C4-2B (cell line): Measurements from ENCODE around the gene TMTC2.

Experiments used
- H3K27ac ChIP-seq: fragments of 450-650 bp; 2 replicates; pipeline ENCODE4 v1.5.1; 2017
- ZFX ChIP-seq: fragments of 450-650 bp; IDR thresholded peaks from 2 replicates; pipeline ENCODE4 v1.6.1; 2017
- TF ChIP-seq, protein P1 (sequence below): fragments of 450-650 bp; conservative IDR thresholded peaks from 2 replicates; pipeline ENCODE4 v1.5.1; 2017; ENCODE audit warnings: mild to moderate bottlenecking

TMTC2 gene

DNA sequence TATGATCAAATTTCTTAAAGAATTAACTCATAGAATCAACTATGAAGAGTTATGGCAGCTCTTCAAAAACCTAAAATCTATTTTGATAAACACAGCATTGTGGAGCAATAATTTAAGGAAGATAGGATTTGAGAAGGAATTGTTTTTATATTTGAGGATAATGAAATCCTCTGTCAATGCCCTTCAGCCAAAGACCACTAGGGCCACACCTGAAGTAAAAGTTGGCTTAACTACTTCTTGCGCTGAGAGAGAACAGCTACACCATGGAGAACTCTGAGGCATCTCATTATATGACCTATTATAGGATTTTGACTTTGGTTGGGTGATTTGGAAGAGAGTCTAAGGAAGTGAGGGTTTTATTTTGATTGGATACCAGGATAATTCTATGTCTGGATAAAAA is 237.2 kb downstream of the TMTC2 start:
- TF ChIP-seq ZFX: no peak
- TF ChIP-seq, protein P1, sequence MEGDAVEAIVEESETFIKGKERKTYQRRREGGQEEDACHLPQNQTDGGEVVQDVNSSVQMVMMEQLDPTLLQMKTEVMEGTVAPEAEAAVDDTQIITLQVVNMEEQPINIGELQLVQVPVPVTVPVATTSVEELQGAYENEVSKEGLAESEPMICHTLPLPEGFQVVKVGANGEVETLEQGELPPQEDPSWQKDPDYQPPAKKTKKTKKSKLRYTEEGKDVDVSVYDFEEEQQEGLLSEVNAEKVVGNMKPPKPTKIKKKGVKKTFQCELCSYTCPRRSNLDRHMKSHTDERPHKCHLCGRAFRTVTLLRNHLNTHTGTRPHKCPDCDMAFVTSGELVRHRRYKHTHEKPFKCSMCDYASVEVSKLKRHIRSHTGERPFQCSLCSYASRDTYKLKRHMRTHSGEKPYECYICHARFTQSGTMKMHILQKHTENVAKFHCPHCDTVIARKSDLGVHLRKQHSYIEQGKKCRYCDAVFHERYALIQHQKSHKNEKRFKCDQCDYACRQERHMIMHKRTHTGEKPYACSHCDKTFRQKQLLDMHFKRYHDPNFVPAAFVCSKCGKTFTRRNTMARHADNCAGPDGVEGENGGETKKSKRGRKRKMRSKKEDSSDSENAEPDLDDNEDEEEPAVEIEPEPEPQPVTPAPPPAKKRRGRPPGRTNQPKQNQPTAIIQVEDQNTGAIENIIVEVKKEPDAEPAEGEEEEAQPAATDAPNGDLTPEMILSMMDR: no peak
- H3K27ac ChIP-seq: no peak overlapping the region

DNA sequence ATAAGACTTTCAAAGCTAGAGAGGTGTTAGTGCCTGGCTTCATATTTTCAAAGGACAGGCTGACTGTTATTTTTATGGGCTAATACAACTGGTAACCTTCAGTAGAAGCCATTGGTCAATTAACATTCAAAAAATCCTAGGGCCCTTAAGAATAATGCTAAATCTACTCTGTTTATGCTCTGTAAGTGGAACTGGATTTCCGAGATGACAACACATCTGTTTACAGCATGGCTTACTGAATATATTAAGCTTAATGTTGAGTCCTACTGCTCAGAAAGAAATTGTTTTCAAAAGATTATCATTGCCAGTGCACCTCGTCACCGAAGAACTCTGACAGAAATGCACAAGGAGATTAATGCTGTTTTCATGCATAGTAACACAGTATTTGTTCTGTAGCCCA is 239.9 kb downstream of the TMTC2 start:
- TF ChIP-seq, protein P1: no peak
- TF ChIP-seq ZFX: no peak

GRCh38 chr12:82930301-82930700 is 243.6 kb downstream of the TMTC2 start:
- H3K27ac ChIP-seq: peak overlapping the region; percentile 78
- no peak for TF ChIP-seq ZFX
- TF ChIP-seq, protein P1: no peak

More for the DNA sequence above, 239.9 kb downstream of the TMTC2 start:
- H3K27ac ChIP-seq: no peak overlapping the region

- peak overlapping the region; percentile 83; the same call in 1 of the 2 replicates for H3K27ac ChIP-seq
- TF ChIP-seq ZFX: no peak
- TF ChIP-seq, protein P1: no peak
These were observed 244.8 kb downstream of the TMTC2 start for GRCh38 chr12:82931349-82932116.

DNA sequence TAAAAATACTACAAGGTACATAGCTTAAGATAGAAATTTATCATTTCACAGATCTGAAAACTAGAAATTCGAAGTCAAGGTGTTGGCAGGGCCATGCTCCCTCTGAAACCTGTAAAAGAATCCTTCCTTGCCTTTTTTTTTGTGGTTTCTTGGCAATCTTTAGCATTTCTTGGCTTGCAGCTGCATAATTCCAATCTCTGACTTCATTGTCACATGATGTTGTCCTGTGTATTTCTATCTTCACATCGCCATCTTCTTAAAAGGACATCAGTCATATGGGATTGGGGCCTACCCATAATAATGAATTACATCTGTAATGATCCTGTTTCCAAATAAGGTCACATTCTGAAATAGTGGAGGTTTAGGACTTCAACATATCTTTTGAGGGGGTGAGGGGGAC is 250.4 kb downstream of the TMTC2 start:
- TF ChIP-seq ZFX: no peak
- TF ChIP-seq, protein P1: no peak
- H3K27ac ChIP-seq: no peak overlapping the region

- TF ChIP-seq, protein P1: no peak
- TF ChIP-seq ZFX: no peak
- no peak overlapping the region for H3K27ac ChIP-seq
These were observed 255.8 kb downstream of the TMTC2 start for GRCh38 chr12:82942521-82942920.

GRCh38 chr12:82942991-82943401 is 256.3 kb downstream of the TMTC2 start:
- H3K27ac ChIP-seq: no peak overlapping the region
- TF ChIP-seq ZFX: no peak
- TF ChIP-seq, protein P1: no peak
